GM12865 (cell line): ENCODE measurements around the gene DOK7.
A peak's percentile ranks its signal among the peaks of the same experiment; 100 is the strongest.

Experiments
- DNase-seq: peaks from one replicate; pipeline ENCODE4 v3.0.0; 2010; ENCODE audit warnings: low read depth
- H3K4me3 ChIP-seq: 2 replicates; pipeline ENCODE4 v1.5.1; 2011; ENCODE audit warnings: mild to moderate bottlenecking, low read depth, low read length, control low read depth
- TF ChIP-seq, protein P1 (sequence below): IDR thresholded peaks from 2 replicates; pipeline ENCODE4 v1.5.1; 2011; ENCODE audit warnings: low read length, control low read depth, low read depth, inconsistent platforms; ENCODE audit not compliant: insufficient read depth; ENCODE audit errors: missing control alignments

The DOK7 gene

DNA sequence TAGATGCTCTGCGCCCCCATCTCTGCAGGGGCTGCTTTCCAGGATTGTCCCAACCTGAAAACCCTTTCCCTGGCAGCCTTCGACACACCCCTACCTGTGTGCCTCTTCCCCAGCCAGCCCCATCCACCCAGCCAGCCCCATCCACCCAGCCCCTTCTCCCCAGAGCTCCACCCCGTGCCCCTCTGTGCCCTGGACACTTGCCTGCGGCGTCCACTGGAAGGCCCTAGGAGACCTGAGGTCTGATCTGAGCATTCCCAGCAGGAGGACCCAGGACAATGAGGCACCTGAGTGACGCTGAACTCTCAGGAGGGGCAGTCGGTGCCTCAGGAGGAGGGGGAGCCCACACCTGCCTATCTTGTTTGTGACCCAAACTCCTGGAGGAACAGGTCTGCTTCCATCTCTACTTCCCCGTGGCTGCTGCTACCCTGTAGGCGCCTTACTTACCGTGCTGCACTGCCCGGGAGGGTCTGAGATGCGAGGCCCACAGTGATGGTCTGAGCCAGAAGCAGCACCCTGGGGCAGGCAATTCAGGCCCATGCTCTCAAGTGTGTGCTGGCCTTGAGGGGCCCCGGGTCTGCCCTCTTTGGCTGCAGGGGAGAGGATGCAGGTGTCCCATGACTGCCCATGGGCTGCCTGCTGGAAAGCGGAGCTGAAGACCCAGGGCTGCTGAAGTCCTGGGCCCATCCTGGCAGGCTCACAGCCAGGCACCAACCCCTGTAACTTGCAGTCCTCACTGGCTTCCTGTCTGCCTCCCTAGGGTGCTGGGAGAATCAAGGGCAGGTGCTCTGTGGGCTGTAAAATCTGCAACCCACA is 64.2 kb downstream of the DOK7 start:
- TF ChIP-seq, protein P1, sequence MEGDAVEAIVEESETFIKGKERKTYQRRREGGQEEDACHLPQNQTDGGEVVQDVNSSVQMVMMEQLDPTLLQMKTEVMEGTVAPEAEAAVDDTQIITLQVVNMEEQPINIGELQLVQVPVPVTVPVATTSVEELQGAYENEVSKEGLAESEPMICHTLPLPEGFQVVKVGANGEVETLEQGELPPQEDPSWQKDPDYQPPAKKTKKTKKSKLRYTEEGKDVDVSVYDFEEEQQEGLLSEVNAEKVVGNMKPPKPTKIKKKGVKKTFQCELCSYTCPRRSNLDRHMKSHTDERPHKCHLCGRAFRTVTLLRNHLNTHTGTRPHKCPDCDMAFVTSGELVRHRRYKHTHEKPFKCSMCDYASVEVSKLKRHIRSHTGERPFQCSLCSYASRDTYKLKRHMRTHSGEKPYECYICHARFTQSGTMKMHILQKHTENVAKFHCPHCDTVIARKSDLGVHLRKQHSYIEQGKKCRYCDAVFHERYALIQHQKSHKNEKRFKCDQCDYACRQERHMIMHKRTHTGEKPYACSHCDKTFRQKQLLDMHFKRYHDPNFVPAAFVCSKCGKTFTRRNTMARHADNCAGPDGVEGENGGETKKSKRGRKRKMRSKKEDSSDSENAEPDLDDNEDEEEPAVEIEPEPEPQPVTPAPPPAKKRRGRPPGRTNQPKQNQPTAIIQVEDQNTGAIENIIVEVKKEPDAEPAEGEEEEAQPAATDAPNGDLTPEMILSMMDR, result no peak
- DNase-seq, result peak; percentile 0
- no peak overlapping the region for H3K4me3 ChIP-seq

DNA sequence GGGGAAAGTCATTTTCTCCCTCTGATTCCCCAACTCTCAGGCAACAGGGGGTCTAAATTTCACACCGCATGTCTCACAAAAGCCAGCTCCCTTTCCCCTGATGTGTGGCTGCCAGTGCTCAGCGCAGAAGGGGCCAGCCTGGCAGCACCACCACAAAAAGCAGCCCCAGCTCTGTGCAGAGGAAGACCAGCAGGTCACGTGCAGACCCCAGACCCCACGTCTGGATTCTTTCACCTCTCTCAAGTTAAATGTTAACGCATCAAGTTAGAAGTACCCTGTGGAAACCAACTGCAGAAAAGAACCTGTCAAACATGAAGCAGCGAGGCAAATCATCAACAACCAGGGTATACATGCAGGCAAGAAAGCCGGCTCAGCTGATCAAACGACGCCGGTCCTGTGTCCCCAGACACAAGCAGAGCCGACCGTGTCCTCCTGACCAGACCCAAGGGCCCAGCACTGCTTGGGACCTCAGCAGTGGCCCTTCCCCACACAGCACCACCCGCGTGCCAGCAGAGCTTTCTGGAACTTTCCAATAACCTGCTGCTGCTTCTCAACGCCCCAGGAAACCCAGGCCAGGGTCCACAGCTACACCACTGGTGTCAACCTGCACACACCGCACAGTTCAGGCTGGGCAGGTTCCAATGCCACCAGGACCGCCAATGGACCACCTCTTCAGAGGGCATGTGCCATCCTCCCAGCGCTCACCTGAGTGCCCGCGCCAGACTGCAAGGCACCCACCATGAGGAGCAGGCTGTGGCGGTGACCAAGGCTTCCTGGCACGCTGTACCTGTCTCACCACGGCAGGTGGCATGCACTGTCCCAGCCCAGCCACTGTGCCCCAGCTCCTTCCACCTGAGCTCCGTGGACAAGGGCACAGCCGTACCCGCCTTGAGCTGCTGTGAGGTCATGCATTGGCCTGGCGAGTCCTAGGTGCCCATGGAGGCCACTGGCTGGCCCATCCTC is 65.1 kb downstream of the DOK7 start:
- DNase-seq, result no peak
- no peak overlapping the region for H3K4me3 ChIP-seq
- TF ChIP-seq, protein P1, result no peak

DNA sequence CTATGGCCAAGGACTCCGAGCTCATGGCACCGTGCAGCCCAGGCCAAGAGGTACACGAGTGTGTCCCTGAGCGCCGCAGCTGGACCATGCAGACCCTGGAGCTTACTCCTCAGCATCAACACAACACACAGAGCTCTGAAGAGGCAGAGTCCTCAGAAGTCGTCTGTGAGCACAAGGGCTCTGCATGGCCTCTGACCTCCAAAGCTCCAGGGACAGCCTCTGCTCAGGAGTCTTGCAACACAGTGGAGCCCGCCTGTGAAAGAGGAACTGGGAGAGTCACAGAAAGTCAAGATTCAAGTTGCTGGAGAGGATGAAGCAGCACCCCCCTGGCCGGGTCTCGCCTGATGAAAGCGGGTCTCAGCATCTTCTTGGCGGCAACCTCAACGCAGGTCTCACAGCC is 66.3 kb downstream of the DOK7 start:
- peak; percentile 29 for DNase-seq
- H3K4me3 ChIP-seq, result no peak overlapping the region
- TF ChIP-seq, protein P1, result no peak

DNA sequence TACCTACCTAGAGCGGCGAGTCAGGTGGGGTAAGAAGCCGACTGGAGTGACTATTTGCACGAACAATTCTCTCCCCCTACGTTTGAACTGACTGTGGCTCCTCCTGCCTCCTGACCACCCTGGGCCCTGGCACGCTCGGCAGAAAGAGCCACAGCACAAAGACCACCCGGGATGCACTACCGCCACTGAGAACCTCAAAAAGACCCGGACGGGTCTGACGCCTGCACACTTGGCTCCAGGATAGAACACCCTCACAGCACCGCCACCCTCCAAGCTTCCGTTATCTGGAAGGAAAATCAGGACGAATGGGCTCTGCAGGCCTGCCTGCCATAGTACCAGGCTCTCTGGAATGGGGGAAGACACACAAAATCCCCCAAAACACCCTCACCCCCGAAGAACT is 66.9 kb downstream of the DOK7 start:
- TF ChIP-seq, protein P1, result no peak
- no peak overlapping the region for H3K4me3 ChIP-seq
- DNase-seq, result no peak

DNA sequence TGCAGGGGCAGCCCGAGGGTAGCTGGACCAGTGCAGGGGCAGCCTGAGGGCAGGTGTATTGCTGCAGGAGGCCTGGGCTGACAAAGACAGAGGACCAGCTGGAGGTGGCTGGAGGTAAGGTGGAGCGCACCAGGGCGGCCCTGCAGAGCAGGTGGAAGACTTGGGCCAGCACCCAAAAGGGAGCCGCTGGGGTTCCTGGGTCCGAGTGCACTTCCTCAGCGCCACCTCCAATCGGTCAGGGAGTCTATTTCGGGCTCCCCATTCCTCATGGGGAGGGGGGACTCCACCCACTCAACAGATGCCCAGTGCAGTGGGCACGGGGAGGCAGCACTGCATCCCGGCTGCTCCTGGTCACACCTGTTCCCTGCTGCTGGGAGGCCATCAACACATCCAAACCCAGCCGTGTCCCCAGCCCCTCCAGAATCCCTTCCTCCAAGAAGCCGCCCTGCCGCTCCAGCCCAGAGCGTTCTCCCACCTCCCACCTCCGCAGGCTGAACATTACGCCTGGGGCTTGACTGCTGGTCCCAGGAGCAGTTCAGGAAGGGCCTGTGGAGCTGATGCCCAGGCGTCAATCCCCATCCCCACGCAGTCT is 67.7 kb downstream of the DOK7 start:
- TF ChIP-seq, protein P1, result no peak
- peak overlapping the region; percentile 67 for H3K4me3 ChIP-seq
- no peak for DNase-seq

DNA sequence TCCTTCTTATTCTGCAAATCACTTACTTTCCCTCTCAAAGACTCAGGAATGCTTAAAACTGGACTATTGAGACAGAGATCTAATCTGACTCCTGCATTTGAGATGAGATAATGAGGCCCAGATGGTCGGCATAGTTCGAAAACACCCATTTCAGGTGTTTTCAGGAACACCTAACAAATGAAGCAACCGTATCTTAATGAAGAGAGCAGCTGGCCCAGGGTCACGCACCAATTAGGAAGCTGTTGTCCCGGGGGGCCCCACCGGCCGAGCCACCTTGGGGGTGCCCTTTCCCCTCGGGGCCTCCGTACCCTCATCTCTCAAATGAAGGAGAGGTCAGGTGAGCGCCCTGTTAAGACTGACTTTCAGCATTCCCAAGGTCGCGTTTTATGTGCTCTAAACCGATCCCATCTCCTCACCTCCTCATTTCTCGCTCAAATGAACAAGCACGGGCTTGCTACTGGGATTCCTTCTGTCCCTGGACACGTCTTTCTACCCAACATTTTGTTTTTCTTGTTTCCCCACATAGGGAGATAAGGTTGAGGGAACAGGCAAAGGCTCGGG is 68.3 kb downstream of the DOK7 start:
- TF ChIP-seq, protein P1, result no peak
- DNase-seq, result no peak
- H3K4me3 ChIP-seq, result peak overlapping the region; percentile 67
